Right lobe of liver (tissue), 4 donors: ENCODE results near the gene AGPAT2.

Source experiments
- CTCF ChIP-seq, 4 donors: fragments of 200-600 bp in 3 of 4; fragments of 450-650 bp in 1 of 4; IDR thresholded peaks; one replicate each; pipeline versions ENCODE4 v1.5.1 to v1.8.0; 2016 to 2022; ENCODE audit warnings: antibody characterized with exemption in 4 of 4, mild to moderate bottlenecking in 2 of 4
- POLR2A ChIP-seq: fragments of 450-650 bp; IDR thresholded peaks from one replicate; pipeline ENCODE4 v1.6.1; 2017; ENCODE audit warnings: antibody characterized with exemption, mild to moderate bottlenecking
- donor health status: DM: no; HTN: no; CAD: no.
- donor health status: DM: no; HTN: no; CAD: no.
- donor health status: DM: no; HTN: yes; CAD: no.

GRCh38 chr9:136668983-136669790, 18.1 kb downstream of the AGPAT2 start:
- TF ChIP-seq CTCF (IDR thresholded peaks at IDR 0.05) = no peak
- TF ChIP-seq POLR2A = no peak
